ENCODE results near the gene PUS7L.
"Not testable (repeated sequence)": the region's sequence is repeated elsewhere in the genome, so short reads cannot be mapped to it uniquely, and the experiment has no call there.

Gene PUS7L

GRCh38 chr12:43711348-43711747, 47.2 kb downstream of the PUS7L start:
- Histone ChIP-seq H3K36me3 (ENCODE audit: control insufficient read depth in 2 of 2, insufficient read depth in 1 of 2, low read length in 2 of 2) (no peaks in the 10 kb centered on the region), H3K27ac (ENCODE audit: extremely low read depth, low read depth, low read length) (no peak overlapping the region), H3K4me3 (ENCODE audit: low read depth, low read length) (no peak overlapping the region), H3K9me3 (ENCODE audit: control insufficient read depth, insufficient read depth, low read depth, low read length) (no peaks in the 10 kb centered on the region), H3K4me1 (ENCODE audit: control insufficient read depth, insufficient read depth, low read length) (no peaks in the 10 kb centered on the region)
- ChIA-PET POLR2A (no interaction called here), CTCF (no interaction called here)
- TF ChIP-seq REPIN1 (tag by site-specific recombination; IDR thresholded peaks at IDR 0.05; ENCODE audit: low read depth) (no peak), KLF7 (tag by site-specific recombination; IDR thresholded peaks at IDR 0.05; ENCODE audit: borderline replicate concordance) (no peak), ZNF398 (tag by site-specific recombination; IDR thresholded peaks at IDR 0.05) (no peak), ZNF449 (tag by site-specific recombination; IDR thresholded peaks at IDR 0.05) (no peak), GFI1B (tag by site-specific recombination; IDR thresholded peaks at IDR 0.05) (no peak), ZNF501 (tag by site-specific recombination; IDR thresholded peaks at IDR 0.05) (no peak), SP3 (tag by site-specific recombination; IDR thresholded peaks at IDR 0.05) (no peak), ATF2 (tag by site-specific recombination; IDR thresholded peaks at IDR 0.05; ENCODE audit: low read depth) (no peak), ZNF404 (tag by site-specific recombination; IDR thresholded peaks at IDR 0.05) (no peak)

- H3K9me3 ChIP-seq (ENCODE audit: control insufficient read depth, insufficient read depth, low read depth, low read length); H3K36me3 ChIP-seq (ENCODE audit: control insufficient read depth in 2 of 2, insufficient read depth in 1 of 2, low read length in 2 of 2); CTCF ChIA-PET; H3K4me3 ChIP-seq (ENCODE audit: low read depth, low read length); POLR2A ChIA-PET; H3K4me1 ChIP-seq (ENCODE audit: control insufficient read depth, insufficient read depth, low read length); H3K27ac ChIP-seq (ENCODE audit: extremely low read depth, low read depth, low read length): not testable (repeated sequence)
- TF ChIP-seq ZNF449 (tag by site-specific recombination; IDR thresholded peaks at IDR 0.05), result peak; percentile 80
These were observed 54.8 kb downstream of the PUS7L start for GRCh38 chr12:43703772-43704171.

GRCh38 chr12:43701194-43701593, 57.4 kb downstream of the PUS7L start:
- H3K36me3 ChIP-seq (ENCODE audit: control insufficient read depth in 2 of 2, insufficient read depth in 1 of 2, low read length in 2 of 2); H3K9me3 ChIP-seq (ENCODE audit: control insufficient read depth, insufficient read depth, low read depth, low read length); H3K27ac ChIP-seq (ENCODE audit: extremely low read depth, low read depth, low read length); H3K4me3 ChIP-seq (ENCODE audit: low read depth, low read length); POLR2A ChIA-PET; H3K4me1 ChIP-seq (ENCODE audit: control insufficient read depth, insufficient read depth, low read length): not testable (repeated sequence)
- CTCF ChIA-PET, result interaction anchor here (0.6 kb wide), 1 partner anchor 318 kb away, joined by 3 read pairs; no protein-coding TSS in a partner anchor

GRCh38 chr12:43696154-43696553, 62.4 kb downstream of the PUS7L start:
- H3K4me1 ChIP-seq (ENCODE audit: control insufficient read depth, insufficient read depth, low read length), result no peaks in the 10 kb centered on the region
- ChIA-PET POLR2A (no interaction called here), CTCF (no interaction called here)
- no peaks in the 10 kb centered on the region for H3K9me3 ChIP-seq (ENCODE audit: control insufficient read depth, insufficient read depth, low read depth, low read length)
- no peak overlapping the region for H3K27ac ChIP-seq (ENCODE audit: extremely low read depth, low read depth, low read length)
- no peaks in the 10 kb centered on the region for H3K36me3 ChIP-seq (ENCODE audit: control insufficient read depth in 2 of 2, insufficient read depth in 1 of 2, low read length in 2 of 2)
- H3K4me3 ChIP-seq (ENCODE audit: low read depth, low read length), result no peak overlapping the region
- TF ChIP-seq ZBTB11 (tag by site-specific recombination; conservative IDR thresholded peaks at IDR 0.05; ENCODE audit: low read depth), result no peak
- TF ChIP-seq ZNF138 (tag by site-specific recombination; IDR thresholded peaks at IDR 0.05; ENCODE audit: borderline replicate concordance), result no peak
- no peak for TF ChIP-seq ZNF596 (tag by site-specific recombination; IDR thresholded peaks at IDR 0.05)
- no peak for TF ChIP-seq ZNF600 (tag by site-specific recombination; IDR thresholded peaks at IDR 0.05)
- no peak for TF ChIP-seq CTCF (tag by site-specific recombination; IDR thresholded peaks at IDR 0.05)
